ENCODE measurements around the gene C1QTNF9B.

GRCh38 chr13:23865026-23865425, 32.3 kb downstream of the C1QTNF9B start:
- no peak for TF ChIP-seq CTCF (IDR thresholded peaks at IDR 0.05)
- no peak for TF ChIP-seq EZH2 (IDR thresholded peaks at IDR 0.05; ENCODE audit: borderline replicate concordance, insufficient read depth, low read depth, low read length, poor library complexity, severe bottlenecking)
